ENCODE measurements around the gene TIFAB.

TIFAB gene

DNA sequence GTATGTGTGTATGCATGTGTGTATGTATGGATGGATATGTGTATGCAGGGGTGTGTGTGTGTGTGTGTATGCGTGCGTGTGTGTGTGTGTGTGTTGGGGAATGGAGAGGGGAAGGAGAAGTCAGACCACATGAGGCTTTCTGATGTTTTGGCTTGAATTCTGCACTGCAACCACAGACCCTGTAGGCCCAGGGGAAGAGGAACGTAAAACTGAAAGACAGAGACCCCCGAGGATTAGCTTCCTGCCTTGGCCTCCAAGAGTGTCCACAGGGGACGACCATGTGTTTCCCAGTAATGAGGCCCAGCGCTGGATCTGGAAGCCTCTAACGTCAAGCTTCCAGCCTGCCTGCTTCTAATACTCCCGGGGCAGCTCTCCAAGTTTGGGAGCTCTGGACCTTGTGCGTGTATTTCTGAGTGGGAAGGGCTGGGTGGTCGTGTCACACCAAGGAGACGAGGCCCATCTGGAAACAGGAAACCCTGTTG, 10.8 kb downstream of the TIFAB start:
- DNase-seq = no peak

DNA sequence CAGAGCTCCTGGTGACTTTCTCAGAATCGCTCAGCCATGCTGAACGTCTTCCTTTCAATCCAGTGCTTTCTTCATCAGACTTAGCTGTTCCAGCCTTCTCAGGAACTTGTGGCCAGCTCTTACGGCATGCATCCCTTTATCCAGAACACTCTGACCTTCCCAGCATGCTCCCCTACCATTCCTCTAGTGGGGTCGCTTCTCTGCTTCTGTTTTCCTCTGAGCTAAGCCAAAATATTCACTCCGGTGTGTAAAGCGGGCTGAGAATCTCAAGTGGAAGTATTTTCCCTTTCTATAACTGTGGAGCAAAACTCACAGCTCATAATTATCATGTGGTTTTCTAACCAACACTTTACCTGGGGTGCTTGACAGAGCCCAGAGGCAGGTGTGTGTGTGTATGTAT, 11.2 kb downstream of the TIFAB start:
- no peak for DNase-seq

DNA sequence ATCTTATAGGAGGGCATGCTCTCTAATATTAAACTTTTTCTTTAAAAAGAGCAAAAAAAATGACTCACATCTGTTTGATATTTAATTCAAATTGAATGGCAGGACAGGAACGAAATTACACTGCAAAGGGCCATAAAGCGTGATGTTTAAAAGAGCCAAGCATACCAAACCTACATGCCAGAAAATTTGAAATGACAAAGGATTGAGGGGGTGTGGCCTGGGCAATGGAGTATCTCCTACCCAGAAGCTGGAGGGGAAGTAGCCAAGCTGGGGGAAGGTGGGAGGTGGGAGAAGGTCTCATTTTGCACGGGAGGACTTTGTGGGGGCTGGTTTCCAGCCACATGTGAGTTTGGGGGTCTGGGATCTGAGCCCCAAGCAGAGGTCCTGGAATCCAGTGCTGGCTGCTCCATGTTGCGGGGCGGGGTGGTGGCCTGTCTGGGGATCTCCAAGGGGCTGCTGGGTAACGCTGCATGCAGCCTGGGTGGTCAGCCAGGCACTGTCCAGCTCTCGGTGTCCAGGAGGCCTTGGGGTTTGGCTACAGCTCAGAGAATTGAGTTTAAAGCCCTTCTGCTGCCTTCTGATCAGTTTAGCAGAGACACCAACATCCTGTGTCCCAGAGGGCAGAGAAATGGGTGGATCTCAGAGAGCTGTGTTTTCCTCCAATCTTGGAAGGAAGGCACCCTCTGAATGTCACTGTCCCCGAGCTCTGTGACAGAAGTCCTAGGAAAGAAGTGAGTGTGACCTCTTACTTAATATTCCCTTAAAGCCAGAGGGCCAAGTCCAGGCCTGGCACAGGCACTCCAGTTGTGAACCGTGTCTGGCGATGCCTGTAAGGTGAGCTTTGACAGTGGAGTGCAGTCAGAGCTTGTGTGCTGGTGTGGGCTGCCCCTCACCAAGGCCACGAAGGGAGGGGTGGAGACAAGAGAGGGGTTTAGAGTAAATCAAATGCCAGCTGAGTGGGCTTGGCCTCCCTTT, 12.6 kb downstream of the TIFAB start:
- no peak for DNase-seq

DNA sequence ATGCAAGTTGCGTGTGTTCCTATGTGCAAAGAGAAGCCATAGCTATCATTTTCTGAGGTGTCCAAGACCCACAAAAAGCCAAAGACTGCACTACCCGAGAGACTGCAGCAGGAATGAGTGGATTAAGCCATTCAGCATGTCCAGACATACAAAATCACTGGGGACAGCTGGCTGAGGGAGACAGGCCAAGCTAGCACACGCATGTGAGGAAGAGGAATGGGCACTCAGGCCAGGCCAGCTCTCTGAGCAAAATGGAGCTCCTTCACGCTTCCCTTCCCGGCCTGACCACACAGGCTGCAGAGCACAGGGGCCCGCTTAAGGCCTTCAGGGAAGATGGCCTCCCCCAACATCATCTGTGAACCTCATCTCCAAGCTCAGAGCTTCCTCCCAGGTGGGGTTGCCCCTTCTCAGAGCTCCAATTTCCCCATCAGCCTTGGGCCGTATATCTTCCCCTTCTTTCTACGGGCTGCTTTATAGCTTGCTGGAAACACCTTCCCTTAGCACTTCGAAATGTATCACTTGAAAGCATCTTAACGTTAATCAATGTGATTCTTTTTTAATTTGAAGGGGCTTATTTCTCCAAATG, 13.4 kb downstream of the TIFAB start:
- DNase-seq = no peak

DNA sequence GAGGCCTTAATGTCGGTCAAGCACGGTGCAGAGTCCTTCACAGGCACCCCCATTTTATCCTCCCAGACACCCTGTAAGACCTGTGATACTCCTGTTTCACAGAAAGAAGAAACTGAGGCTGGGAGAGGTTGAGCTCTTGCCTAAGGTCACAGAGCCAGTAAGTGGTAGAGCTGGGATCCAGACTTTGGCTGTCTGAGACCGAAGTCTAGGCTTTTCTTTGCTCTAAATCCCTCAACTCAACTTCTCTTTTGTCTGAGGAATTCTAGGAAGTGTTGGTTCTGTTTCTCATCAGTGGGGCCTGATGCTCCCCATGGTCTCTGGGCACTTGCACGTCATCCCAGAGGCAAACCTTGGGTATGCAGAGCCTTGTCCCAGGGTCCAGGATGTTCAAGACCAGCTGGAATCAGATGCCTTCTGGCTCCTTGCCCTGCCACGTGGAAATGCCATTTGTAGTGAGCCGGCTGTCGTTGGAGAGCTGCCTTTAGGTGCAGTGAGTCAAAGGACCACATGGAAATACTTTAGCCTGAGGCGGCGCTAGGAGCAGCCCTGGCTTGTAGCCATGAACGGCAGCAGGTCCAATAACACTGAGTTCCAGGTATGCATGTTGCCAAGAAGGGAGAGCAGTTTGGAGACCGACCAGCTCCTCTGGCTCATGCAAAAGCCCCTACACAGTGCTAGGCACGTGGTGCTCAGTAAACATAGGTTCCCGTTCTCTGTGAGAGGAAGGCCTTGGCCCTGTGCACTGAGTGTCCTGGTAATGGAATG, 14.2 kb downstream of the TIFAB start:
- no peak for DNase-seq

DNA sequence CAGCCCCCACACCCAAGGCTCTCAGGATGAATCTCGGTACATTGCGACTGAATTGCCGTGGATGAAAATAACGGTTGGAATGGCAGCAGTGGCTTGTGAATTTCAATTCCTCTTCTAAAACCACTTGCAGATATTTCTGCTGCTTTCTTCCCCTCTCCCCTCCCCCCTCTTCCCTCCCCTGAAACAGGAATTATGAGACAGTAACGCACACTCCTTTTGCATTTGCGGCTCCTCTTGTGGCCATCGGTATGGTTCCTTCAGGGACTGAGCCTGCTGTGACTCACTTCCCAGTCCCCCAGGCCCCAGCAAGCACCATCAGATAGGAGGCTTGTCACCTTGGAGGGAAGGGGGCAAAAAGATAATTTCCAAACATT, 14.7 kb downstream of the TIFAB start:
- DNase-seq = no peak

DNA sequence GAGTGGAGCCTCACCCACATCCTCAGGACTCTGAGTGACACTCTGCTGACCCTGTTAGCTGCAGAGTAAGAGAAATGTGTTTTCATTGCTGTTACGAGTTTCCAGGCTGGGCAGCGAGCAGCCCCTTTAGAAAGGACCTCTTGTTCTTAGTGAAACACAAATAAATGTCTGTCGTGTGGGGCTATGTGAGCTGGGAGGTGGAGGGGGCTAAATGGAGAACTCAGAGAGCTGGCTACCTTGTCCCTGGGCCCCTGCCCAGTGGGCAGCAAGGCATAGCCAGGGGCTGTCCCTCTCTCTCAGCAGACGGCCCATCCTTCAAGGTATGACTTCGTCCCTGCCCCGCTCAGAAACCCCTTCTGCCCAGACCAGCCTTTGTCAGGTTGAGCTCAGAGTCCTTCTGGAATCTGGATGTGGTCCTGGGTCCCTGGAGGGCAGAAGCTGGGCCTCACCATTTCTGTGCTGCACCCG, 15.2 kb downstream of the TIFAB start:
- no peak for DNase-seq

DNA sequence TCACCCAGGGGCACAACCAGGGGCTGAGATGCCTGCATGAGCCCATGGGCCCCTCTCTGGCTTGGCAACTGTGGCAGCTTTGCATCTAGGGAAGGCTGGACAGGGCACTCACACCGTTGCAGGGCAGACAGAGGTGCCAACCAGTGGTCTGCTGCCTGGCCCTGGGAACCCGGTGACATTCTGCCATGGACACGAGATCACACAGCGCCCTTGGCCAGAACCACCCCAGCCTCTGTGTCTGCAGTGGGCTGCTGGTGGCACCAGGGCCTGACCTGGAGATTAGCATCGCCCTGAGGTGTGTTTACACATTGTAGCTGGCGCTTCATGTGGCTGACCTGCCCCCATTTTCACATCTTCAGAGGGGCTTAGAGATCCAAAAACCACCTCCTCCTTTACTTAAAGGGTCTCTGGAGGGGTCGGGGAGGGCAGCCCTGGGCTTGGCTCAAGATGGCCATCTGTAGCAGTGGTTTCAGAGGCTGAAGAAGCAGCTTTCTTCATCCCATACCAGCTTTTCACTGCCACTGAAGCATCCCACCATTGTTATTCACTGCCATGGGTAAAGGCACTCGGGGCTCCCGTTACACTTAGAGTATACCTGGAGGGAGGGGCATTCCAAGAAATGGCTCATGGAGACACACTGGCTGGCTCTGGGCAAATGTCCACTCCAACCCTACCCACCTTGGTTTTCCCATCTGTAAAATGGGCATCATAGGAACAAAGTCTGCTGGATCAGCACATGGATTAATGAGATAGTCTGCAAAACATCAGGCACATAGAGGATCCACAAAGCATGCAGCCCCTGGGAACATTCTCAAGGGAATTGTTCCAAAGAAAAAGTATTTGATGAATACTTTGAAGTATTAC, 16.5 kb downstream of the TIFAB start:
- DNase-seq = no peak

DNA sequence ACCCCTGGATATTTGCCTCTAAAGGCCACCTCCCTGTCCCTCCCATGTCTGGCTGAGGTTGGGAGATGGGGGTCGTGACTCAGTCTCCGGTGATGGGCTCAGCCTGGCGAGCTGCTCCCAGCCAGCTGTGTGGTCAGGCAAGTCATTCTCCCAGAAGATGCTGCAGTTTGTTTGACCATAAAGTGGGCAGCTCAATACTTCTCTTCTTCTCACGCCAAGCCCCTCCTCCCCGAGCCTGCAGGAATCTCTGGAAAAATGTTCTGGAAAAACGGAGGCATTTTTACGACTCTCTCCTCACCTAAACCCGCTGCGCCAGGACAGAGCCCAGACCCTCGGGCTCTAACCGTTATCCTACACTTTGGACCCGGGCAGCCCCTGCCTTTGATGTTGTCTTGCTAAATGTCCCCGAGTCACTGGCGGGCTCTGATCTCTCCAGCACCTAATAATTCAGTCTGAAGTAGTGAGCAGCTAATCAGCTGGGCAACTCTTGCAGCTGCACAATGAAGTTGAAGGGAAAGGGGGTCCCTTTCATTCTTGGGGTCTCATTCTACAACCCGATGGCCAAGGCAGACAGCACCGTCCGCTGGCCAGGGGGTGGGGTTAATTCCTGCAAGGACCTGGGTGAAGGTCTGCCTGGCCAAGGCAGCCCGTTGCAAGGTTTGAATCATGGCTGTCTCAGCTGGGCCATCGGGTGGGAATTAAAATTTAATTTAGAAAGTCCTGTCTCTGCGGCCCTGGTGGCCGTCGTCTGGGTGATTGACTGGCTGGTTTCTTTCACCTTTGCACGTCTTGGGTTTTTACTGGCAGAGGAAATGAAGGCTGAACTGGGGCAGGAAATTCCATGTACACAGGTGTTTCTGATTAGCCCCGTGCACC, 17.3 kb downstream of the TIFAB start:
- DNase-seq = no peak

DNA sequence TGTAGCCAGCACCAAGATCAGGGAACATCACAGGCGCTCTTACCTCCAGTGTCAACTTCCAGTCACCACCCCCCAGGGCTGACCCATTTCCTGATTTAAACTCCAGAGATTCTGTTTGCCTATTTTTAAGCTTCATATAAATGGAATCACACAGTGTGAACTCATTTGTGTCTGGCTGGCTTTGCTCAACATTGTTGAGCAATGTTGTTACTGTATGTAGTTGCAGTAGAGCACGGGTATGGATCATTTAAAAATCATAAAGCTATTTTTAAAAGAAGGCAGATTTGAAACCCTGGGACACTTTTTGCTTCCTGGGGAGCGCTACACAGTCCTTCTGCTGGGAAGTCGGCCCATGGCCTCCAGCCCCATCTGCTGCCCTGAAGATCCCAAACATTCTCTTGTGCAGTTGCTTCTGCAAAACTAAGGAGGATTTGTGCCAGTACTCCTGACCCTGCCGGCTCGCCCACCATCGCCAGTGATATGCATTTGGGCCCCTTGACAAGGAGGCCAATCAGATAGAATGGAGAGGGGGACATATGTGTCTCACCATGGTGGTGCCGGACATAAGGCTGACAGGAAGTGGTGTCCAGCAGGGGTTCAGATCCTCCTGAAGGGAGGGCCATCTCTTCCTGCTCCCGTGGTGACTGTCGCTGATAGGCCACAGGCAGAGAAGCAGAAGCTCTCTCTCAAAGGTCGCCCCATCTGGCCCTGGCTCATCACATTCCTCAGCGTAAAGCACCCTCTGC, 18.3 kb downstream of the TIFAB start:
- no peak for DNase-seq

DNA sequence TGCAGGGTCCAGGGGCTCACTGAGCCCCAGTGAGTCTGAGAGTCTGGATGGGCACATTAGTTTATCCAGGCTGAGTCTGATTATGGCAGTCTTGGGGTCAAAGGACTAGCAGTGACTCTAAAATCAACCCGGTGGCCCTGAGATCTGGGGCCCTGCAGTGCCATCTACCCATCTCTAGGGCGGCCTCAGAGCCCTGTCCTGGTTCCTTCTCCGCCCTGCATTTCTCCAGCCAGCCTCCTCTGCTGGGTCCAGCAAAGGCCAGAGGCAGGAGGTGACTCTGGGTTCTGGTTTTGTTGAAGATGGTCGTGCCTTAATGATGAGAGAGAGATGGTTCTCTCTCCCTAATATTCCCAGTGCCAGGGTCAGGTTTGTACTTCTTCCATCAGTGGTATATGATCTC, 20.0 kb downstream of the TIFAB start:
- DNase-seq = no peak

DNA sequence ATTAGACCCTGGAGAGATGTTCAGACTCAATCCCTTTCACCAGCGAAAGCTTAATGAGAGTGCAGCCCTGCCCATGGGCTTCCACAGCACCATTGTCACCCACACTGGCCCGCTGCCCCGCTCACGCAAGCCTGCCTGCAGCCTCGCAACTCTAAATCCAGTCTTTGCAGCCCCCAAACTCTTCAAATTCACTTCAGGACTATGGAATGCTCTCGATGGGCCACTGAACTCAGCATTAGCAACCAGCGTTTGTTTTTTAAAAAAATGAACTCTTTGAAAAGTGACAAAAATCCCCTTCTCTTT, 22.1 kb downstream of the TIFAB start:
- DNase-seq = no peak

DNA sequence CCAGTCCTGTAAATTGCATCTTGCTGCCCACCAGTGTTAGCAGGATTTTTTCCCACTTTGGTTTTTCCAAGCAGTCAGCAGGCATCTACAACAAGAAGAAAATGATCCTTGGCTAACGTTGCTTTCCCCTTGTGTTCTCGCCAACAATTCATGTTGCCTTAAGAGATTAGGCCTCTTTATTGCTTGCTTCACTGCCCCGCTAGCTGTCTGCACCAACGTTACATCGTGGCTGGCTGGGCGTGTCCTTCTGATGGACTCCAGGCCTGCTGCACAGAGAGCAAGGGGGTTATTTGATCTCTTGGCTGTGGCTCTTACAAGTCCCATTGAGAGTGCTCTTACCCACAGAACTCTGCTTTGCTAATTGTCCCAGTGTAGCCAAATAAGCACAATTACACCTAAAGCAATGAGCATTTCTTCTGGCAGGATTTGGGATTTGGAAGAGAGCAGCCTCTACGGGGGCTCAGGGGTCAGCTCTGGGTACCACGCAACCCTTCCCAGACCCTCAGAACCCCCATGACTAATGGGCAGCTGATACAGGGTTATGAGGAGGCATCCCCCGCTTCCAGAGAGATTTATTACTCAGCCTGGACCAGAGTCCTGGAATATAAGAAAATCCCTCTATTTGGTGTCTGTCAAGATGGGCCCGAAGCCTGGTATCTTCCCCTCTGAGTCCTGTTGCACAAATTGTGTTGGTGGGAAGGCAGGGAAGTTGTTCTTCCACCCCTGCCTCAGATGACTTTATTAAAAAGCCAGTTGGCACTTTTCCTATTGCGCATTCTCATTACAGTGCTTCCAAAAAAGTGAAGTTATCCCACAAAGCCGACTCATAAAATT, 22.6 kb downstream of the TIFAB start:
- no peak for DNase-seq

DNA sequence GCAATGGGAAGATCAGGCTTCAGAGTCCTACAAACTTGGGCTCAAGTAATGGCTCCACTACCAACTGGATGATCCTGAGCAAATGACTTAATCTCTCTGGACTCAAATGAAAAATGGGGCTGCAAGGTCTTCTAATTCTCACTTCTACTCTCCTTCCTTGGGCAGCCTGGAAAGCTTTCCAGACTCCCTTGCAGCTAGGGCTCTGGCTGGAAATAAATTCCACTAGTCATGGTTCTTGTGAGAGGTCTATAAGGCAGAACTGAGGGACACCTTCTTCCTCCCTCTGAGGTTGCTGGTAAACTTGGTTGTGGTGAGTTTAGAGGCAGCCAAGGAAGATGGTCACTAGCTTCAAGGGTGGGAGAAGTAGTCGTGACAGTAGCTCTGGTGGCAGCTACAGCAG, 23.6 kb downstream of the TIFAB start:
- DNase-seq = no peak

DNA sequence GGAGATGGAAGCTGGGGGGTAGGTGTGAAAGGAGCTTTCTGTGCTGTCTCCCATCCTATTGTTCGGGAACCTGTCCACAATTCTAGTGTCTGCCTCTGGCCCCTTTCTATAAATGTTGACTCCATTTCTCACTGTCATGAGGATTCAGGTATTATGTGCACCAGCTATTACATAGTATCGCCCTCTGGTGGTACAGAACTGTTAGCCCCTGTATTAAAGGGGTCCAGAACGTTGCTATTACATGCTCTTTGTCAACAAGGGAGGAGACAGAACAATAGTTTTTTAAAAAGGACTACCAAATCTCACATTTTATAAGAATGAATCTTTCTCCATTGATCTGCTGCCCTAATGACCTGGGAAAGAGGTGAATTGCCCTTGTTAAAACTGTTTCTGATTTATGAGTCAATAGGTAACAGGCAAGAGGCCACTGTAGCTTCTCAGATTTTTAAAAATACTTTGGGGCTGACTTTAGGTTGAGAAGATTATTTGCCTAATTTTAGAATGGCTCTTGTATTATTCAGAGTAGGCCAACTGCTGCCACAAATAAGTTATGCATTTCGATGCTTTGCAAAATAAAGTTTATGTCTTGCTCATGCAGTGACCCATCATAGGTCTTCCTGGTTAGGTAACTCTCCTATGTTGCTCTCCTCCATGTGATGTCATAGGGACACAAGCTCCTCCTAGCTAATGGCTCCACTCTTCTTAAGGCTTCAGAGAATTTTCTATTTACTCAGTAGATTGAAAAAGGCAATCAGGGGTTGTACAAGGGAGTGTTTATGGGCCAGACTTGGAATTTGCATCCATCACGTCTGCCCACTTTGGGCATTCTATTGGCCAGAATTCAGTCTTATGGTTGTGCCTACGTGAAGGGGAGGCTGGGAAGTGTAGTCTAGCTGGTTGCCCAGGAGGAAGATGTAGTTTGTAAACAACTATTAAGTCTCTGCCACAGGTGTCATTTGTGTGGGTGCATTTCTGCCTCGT, 25.8 kb downstream of the TIFAB start:
- DNase-seq = peak in 2 of 5 donors; percentile 6 to 57

DNA sequence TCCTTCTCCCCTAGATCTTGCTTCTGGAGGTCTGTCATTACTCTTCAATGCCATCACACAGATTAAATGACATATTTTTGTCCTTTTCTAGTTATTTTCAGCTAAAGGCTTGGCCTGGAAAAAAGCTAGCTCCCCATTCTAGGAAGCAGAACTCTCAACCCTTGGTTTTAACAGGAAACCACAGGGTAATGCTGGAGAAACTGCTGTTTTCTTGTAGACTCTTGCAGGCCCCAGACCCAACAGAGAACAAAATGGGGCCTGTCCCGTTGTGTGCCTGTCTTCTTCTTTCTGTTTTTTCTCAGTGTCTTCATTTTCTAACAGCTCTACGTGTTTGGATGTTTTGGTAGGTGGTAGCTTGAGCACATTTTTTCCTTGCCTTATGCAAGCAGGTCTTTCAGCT, 26.5 kb downstream of the TIFAB start:
- peak in 1 of 5 donors; percentile 10 for DNase-seq

DNA sequence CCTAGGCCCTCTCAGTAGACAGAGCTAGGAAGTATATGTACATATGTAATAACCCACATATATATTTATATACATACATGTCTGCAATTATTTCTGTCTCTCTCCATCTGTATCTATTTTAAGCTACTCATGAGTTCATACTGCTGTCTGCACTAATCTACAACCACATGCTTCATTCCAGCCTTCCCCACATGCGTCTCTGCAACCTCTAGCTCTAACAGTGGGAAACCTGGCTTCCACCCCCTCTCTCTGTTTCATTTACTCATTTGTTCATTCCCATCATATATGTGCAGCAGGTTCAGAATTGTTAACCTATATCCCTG, 28.3 kb downstream of the TIFAB start:
- DNase-seq = no peak

DNA sequence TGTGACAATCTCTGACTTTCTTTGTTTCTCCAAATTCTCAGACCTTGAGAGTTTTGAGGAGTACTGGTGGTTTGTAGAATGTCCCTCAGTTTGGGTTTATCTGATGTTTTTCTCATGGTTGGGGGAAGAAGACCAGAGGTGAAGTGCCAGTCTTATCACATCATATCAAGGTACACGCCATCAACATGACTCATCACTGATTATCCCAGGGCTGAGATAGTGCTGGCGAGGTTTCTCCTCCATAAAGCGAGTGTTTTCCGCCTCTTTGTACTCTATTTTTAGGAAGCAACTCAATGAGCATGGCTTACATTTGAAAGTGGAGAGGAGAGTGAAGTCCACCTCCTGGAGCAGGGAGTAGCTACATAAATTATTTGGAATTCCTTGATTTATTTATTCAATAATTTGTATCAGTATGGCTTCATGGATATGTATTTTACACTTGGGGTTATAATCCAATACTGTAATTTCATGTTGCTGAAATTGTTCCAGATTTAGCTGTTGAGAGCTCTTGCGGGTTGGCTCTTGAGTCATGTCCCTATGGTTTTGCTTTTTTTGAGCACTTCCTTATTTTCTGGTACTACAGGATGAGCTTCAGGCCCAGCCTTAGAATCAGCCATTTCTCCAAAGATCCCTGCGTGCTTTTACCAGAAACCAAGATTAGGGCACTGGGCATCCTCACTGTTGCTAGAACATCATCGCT, 28.9 kb downstream of the TIFAB start:
- no peak for DNase-seq
